Lower leg skin (tissue), 4 donors: ENCODE results near the gene GALNT18. TPM values are rescaled to one million over a fixed set of nuclear protein-coding genes. Genes with fewer than 3 reads are reported as not detected.

Experiments
- DNase-seq, 2 donors: peaks; one replicate each; pipeline ENCODE4 v3.0.0-alpha.2; 2019; ENCODE audit warnings: low spot score in 2 of 2
- H3K4me3 ChIP-seq: fragments of 200-600 bp; sonication (generic); 2 replicates; pipeline ENCODE4 v1.5.1; 2017; ENCODE audit warnings: mild to moderate bottlenecking, low read depth; ENCODE audit not compliant: poor library complexity, severe bottlenecking
- CTCF ChIP-seq, 3 donors: fragments of 450-650 bp; IDR thresholded peaks; one replicate each; pipeline ENCODE4 v1.5.1; 2016; ENCODE audit warnings: antibody characterized with exemption in 3 of 3, mild to moderate bottlenecking in 3 of 3, moderate library complexity in 2 of 3
- POLR2A ChIP-seq, 2 donors: fragments of 450-650 bp; IDR thresholded peaks; one replicate each; pipeline ENCODE4 v1.6.1; 2016 to 2017; ENCODE audit warnings: antibody characterized with exemption in 2 of 2, mild to moderate bottlenecking in 1 of 2, moderate library complexity in 1 of 2
- WGBS, 2 donors: methylation state at CpG; one replicate each; pipeline ENCODE4 v1.1.5; 2018; 5-methylcytosine and 5-hydroxymethylcytosine counted together
- intact Hi-C: fragments of 100-400 bp; cut with DNase I; formaldehyde crosslinking; loops from one replicate; pipeline ENCODE4 v1.15.0; 2023; ENCODE audit warnings: low total_unique reads
- total RNA-seq, 4 donors: library from RNA; depleted of rRNA; stranded (reverse); fragments of >200 nt; gene quantifications; one replicate each; pipeline ENCODE4 v1.1.0, GENCODE V29; 2016

GALNT18 gene
- total RNA-seq, 4 donors from 2014 or later = 11.5 to 33.0 (median 17.7) TPM

DNA sequence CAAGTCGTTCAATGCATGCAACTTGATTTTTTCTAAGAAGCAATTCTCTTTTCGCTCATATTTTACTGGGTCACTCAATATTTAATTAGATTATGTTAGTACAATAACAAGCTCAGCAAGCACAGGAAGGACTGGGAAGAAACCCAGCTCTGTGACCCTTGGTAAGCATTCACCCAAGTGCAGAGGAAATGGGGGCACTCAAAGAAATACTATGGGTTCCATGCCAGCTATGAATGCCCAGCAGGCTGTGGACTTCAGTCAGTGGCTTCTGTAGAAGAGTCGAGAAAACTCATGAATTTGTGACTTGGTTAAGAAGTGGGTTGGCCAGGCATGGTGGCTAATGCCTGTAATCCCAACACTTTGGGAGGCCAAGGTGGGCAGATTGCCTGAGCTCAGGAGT lies 123.6 kb downstream of the GALNT18 start:
- no peak overlapping the region for H3K4me3 ChIP-seq
- WGBS, 2 donors = 78 to 85% methylated on average over 3 of the region's 3 CpGs
- no peak for DNase-seq
- intact Hi-C loops = no loop called here
- TF ChIP-seq POLR2A (IDR thresholded peaks at IDR 0.05) = no peak
- TF ChIP-seq CTCF (IDR thresholded peaks at IDR 0.05) = no peak

GRCh38 chr11:11496879-11497278 lies 124.9 kb downstream of the GALNT18 start:
- TF ChIP-seq POLR2A (IDR thresholded peaks at IDR 0.05) (no peak), CTCF (IDR thresholded peaks at IDR 0.05) (no peak)
- intact Hi-C loops = no loop called here
- H3K4me3 ChIP-seq = no peak overlapping the region
- WGBS, 2 donors = 92% methylated on average over 2 of the region's 2 CpGs
- DNase-seq = no peak

GRCh38 chr11:11494348-11494747 lies 127.5 kb downstream of the GALNT18 start:
- WGBS, 2 donors = 96% methylated on average over 2 of the region's 2 CpGs
- no peak for DNase-seq
- intact Hi-C loops = no loop called here
- no peak overlapping the region for H3K4me3 ChIP-seq
- TF ChIP-seq POLR2A (IDR thresholded peaks at IDR 0.05) (no peak), CTCF (IDR thresholded peaks at IDR 0.05) (no peak)

- 84 to 94% methylated on average over 6 of the region's 6 CpGs for WGBS, 2 donors
- H3K4me3 ChIP-seq = no peak overlapping the region
- intact Hi-C loops = no loop called here
- TF ChIP-seq POLR2A (IDR thresholded peaks at IDR 0.05) (no peak), CTCF (IDR thresholded peaks at IDR 0.05) (no peak)
- no peak for DNase-seq
These were observed 128.1 kb downstream of the GALNT18 start for GRCh38 chr11:11493698-11494097.

DNA sequence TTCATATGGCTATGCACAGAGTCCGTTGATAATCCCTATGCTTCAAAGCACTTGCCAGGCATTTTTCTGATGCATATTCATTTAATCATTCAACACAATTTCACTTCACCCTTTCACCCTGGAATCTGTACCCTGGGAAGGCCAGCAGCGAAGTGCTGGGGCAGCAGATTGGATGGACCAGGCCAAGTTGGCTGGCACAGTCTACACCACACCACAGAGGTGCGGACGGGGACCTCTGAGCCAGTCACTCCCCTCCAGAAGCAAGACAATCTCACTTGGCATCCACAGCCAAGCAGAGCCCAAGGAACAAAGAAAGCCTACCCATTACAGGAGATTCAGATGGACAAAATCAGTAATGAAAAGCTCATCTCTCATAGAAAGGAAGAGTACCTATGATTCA lies 130.2 kb downstream of the GALNT18 start:
- intact Hi-C loops = no loop called here
- 89 to 95% methylated on average over 4 of the region's 4 CpGs for WGBS, 2 donors
- no peak for TF ChIP-seq CTCF (IDR thresholded peaks at IDR 0.05)
- TF ChIP-seq POLR2A (IDR thresholded peaks at IDR 0.05) = no peak
- no peak overlapping the region for H3K4me3 ChIP-seq
- no peak for DNase-seq

DNA sequence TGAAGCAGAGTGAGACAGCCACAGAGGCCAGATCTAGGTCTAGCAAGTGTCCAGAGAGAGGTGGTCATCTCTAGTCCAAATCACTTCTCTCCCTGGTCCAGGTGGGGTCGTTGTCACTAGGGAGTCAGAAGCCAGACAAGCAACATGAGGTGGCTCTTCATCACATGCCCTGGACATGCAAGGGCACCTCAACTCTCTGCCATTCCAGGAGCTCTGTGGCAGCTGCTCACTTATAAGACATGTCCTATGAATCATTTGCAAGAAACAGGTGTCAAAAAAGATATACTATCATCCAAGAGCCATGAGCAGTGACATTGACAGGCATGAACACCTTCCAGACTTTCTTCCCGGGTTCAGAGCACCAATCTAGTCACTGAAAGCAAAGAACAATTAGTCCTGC lies 130.8 kb downstream of the GALNT18 start:
- intact Hi-C loops = no loop called here
- DNase-seq = no peak
- WGBS, 2 donors = 72 to 88% methylated on average over 2 of the region's 2 CpGs
- no peak for TF ChIP-seq CTCF (IDR thresholded peaks at IDR 0.05)
- no peak for TF ChIP-seq POLR2A (IDR thresholded peaks at IDR 0.05)
- H3K4me3 ChIP-seq = no peak overlapping the region
